K562 (cell line): Measurements from ENCODE around the gene RYR3. TPM values are rescaled to one million over a fixed set of nuclear protein-coding genes. Genes with fewer than 3 reads are reported as not detected.

Source experiments
- ATAC-seq: fragments of 200-7000 bp; cut with Tn5 transposase; 3 replicates; pipeline ENCODE4 v1.9.1; 2020; ENCODE audit warnings: moderate library complexity
- BruUV-seq: library from RNA; stranded (reverse); fragments of 400-500 nt; replicated peaks from 2 replicates; lab custom pipeline; 2021; lab: Mats Ljungman, UMichigan
- CTCF ChIA-PET: fragments of 300-600 bp; formaldehyde crosslinking; extraction: SDS; loops from one replicate; lab custom pipeline; 2021; ENCODE audit warnings: low intra/inter-chr PET ratio; lab: Yijun Ruan, JAX
- POLR2A ChIA-PET: fragments of 300-600, 350-650 bp; sonication (Branson Sonifier 250); formaldehyde crosslinking; extraction: SDS; loops from one replicate; lab custom pipeline; 2021; ENCODE audit warnings: antibody characterized with exemption, inconsistent platforms; lab: Yijun Ruan, JAX
- DNase-seq, 4 experiments: peaks; one replicate each; pipeline versions ENCODE4 v3.0.0 to v3.0.0-alpha.2; 2011 to 2018; ENCODE audit warnings: low spot score in 3 of 4, mixed read lengths in 3 of 4; ENCODE audit errors: extremely low read depth in 1 of 4
- FAIRE-seq: peaks from 2 replicates; lab custom pipeline; 2011; peaks lifted over from hg19 to GRCh38; lab: Jason Lieb, UNC
- H2AFZ ChIP-seq: 2 replicates; pipeline ENCODE4 v1.6.0; 2011; ENCODE audit warnings: low read depth, low read length, control low read depth, inconsistent platforms
- H3K27ac ChIP-seq: fragments of 200-600 bp; 3 replicates; pipeline ENCODE4 v1.8.0; 2011; ENCODE audit warnings: low read depth, mild to moderate bottlenecking, control low read depth, inconsistent platforms, low read length, moderate library complexity, mixed read lengths; ENCODE audit errors: extremely low read depth
- H3K27me3 ChIP-seq, 2 experiments: fragments of 300-600 bp in 1 of 2; 2 replicates in 1 of 2; 3 replicates in 1 of 2; pipeline versions ENCODE4 v1.6.0 to v1.8.0; 2011; ENCODE audit warnings: inconsistent platforms in 2 of 2, low read length in 2 of 2, mild to moderate bottlenecking in 1 of 2, mixed read lengths in 1 of 2, moderate library complexity in 1 of 2; ENCODE audit not compliant: control insufficient read depth in 2 of 2, insufficient read depth in 2 of 2
- H3K36me3 ChIP-seq: fragments of 300-600 bp; 3 replicates; pipeline ENCODE4 v1.8.0; 2011; ENCODE audit warnings: mild to moderate bottlenecking, low read length, inconsistent platforms; ENCODE audit not compliant: control insufficient read depth, insufficient read depth
- H3K4me1 ChIP-seq, 2 experiments: fragments of 200-600 bp in 1 of 2; replicated peaks in 1 of 2; 2 replicates in 1 of 2; 3 replicates in 1 of 2; pipeline versions ENCODE4 v1.5.1 to v1.8.0; 2011; ENCODE audit warnings: inconsistent platforms in 2 of 2, low read length in 2 of 2, mild to moderate bottlenecking in 1 of 2, mixed read lengths in 1 of 2, moderate library complexity in 1 of 2; ENCODE audit not compliant: control insufficient read depth in 2 of 2, insufficient read depth in 2 of 2
- H3K4me2 ChIP-seq: 2 replicates; pipeline ENCODE4 v1.6.1; 2011; ENCODE audit warnings: low read length, control low read depth, inconsistent platforms, mixed read lengths; ENCODE audit not compliant: insufficient read depth
- H3K4me3 ChIP-seq: fragments of 200-600 bp; sonication (generic), shearing (Covaris generic); 2 replicates; pipeline ENCODE4 v1.5.1; 2016; ENCODE audit warnings: control low read depth, inconsistent platforms
- H3K79me2 ChIP-seq: fragments of 200-600 bp; 3 replicates; pipeline ENCODE4 v1.8.0; 2011; ENCODE audit warnings: low read length, inconsistent platforms; ENCODE audit not compliant: control insufficient read depth, insufficient read depth
- H3K9ac ChIP-seq, 2 experiments: 2 replicates each; pipeline versions ENCODE4 v1.6.0 to v1.6.1; 2011; ENCODE audit warnings: low read depth in 2 of 2, low read length in 2 of 2, control low read depth in 1 of 2, inconsistent platforms in 1 of 2, mild to moderate bottlenecking in 1 of 2, mixed read lengths in 1 of 2; ENCODE audit not compliant: insufficient read depth in 1 of 2
- H3K9me1 ChIP-seq: one replicate; pipeline ENCODE4 v1.6.0; 2011; ENCODE audit warnings: inconsistent platforms, mild to moderate bottlenecking, low read length, moderate library complexity; ENCODE audit not compliant: control insufficient read depth, insufficient read depth
- H3K9me3 ChIP-seq: replicated peaks from 2 replicates; pipeline ENCODE4 v1.5.1; 2011; ENCODE audit warnings: low read depth, low read length, inconsistent platforms; ENCODE audit not compliant: control insufficient read depth, insufficient read depth
- H4K20me1 ChIP-seq: replicated peaks from 2 replicates; pipeline ENCODE4 v1.6.1; 2011; ENCODE audit warnings: low read length, inconsistent platforms, mixed read lengths; ENCODE audit not compliant: control insufficient read depth, insufficient read depth
- ETV1 ChIP-seq: fragments of 450-650 bp; conservative IDR thresholded peaks from 2 replicates; pipeline ENCODE4 v1.6.1; 2016; ENCODE audit warnings: missing genetic modification characterization, control low read depth, low read depth, missing compliant biosample characterization
- GABPB2 ChIP-seq: fragments of 250-450 bp; sonication (Bioruptor Pico); conservative IDR thresholded peaks from 2 replicates; pipeline ENCODE4 v1.5.1; 2021; ENCODE audit warnings: mild to moderate bottlenecking
- HOMEZ ChIP-seq: fragments of 250-450 bp; sonication (Bioruptor Pico); IDR thresholded peaks from 2 replicates; pipeline ENCODE4 v1.4.0; 2020; ENCODE audit warnings: mild to moderate bottlenecking, moderate library complexity
- MEIS2 ChIP-seq: fragments of 450-650 bp; IDR thresholded peaks from 2 replicates; pipeline ENCODE4 v1.6.1; 2014; ENCODE audit warnings: mild to moderate bottlenecking; ENCODE audit not compliant: partially characterized antibody
- NCOA4 ChIP-seq: fragments of 450-650 bp; IDR thresholded peaks from 2 replicates; pipeline ENCODE4 v1.6.1; 2018; ENCODE audit warnings: mild to moderate bottlenecking; ENCODE audit not compliant: partially characterized antibody
- SPI1 ChIP-seq: IDR thresholded peaks from 2 replicates; pipeline ENCODE4 v1.6.1; 2011; ENCODE audit warnings: low read depth, low read length, control low read depth, borderline replicate concordance
- SREBF1 ChIP-seq: fragments of 150-350 bp; IDR thresholded peaks from 2 replicates; pipeline ENCODE4 v1.6.1; 2014; ENCODE audit warnings: antibody characterized with exemption, low read depth, low read length, borderline replicate concordance
- SREBF2 ChIP-seq: sonication (generic); formaldehyde crosslinking; IDR thresholded peaks from 2 replicates; pipeline ENCODE4 v1.4.0; 2020; ENCODE audit warnings: mild to moderate bottlenecking, missing genetic modification reagents
- TSC22D4 ChIP-seq: fragments of 450-650 bp; IDR thresholded peaks from 2 replicates; pipeline ENCODE4 v1.6.1; 2016; ENCODE audit warnings: missing genetic modification characterization, missing biosample characterization, control low read depth
- ZBTB9 ChIP-seq: fragments of 450-650 bp; formaldehyde crosslinking; IDR thresholded peaks from 2 replicates; pipeline ENCODE4 v1.4.0; 2020; ENCODE audit warnings: mild to moderate bottlenecking, moderate library complexity
- WGBS: fragments of 100-300 bp; shearing (Covaris generic); methylation state at CpG from one replicate; pipeline ENCODE4 v1.1.6; 2016; ENCODE audit warnings: low coverage, mixed read lengths; ENCODE audit not compliant: insufficient coverage; ENCODE audit errors: missing lambda C conversion rate; 5-methylcytosine and 5-hydroxymethylcytosine counted together
- in situ Hi-C: fragments of 300-500 bp; cut with MboI; formaldehyde crosslinking; loops from 4 replicates; pipeline ENCODE4 v1.15.0; 2018; ENCODE audit warnings: inconsistent platforms, mixed read lengths
- intact Hi-C: fragments of 100-400 bp; cut with micrococcal nuclease; formaldehyde crosslinking; loops from 2 replicates; pipeline ENCODE4 v1.14.2; 2022
- polyA plus RNA-seq, 8 experiments: library from polyadenylated mRNA; depleted of rRNA in 4 of 8; stranded (reverse) in 5 of 8; unstranded in 3 of 8; fragments of >200 nt; fragmentation: Nextera tagmentation in 2 of 8; fragmentation: Illumina TruSeq in 1 of 8; extraction: Ambion mirVana in 2 of 8; extraction: Trizol in 1 of 8; gene quantifications; 2 replicates each; pipeline versions ENCODE4 v1.2.1 to v1.2.3, GENCODE V29; 2011 to 2014; ENCODE audit warnings: inconsistent platforms in 1 of 8, missing spikeins in 1 of 8
- total RNA-seq, 7 experiments: library from RNA; depleted of rRNA in 6 of 7; stranded (reverse); fragments of >200 nt in 6 of 7; fragmentation: Illumina TruSeq in 2 of 7; extraction: Trizol in 2 of 7; gene quantifications; 2 replicates each; pipeline versions ENCODE4 v1.2.1 to v1.2.3, GENCODE V29; 2011 to 2021; ENCODE audit warnings: low replicate concordance in 1 of 7
- TF ChIP-seq, protein P1 (sequence below): sonication (generic); formaldehyde crosslinking; IDR thresholded peaks from 2 replicates; pipeline ENCODE4 v1.8.0; 2022; ENCODE audit warnings: mild to moderate bottlenecking, low read depth, missing genetic modification reagents

The RYR3 gene
- total and polyA plus RNA-seq, 9 of the 15 experiments (the other 6 are each of a cell fraction or from before 2014, with no cell fraction given), result 0.04 TPM; not detected in 8

DNA sequence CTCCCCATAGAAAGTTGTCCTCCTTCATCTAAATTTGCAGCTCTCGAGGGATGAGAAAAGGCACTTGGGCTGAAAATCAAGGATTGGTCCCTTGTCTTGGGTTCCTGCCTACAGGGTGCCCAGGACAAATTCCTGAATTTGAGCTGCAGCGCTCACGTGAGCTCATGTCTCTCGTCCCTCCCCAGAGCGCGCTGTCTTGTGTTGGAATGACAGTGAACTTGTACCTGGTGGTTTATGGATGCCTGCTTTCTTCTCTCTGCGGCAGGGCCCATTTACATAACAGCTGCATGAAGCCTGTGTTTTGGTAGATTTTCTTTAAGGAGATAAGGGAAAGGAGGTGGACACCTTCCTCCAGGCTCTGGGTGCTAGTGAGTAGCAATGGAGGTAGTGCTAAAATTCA lies 4.3 kb downstream of the RYR3 start:
- Histone ChIP-seq H3K27me3 (peaks cover 6 to 17% of the 10 kb centered on the region in 2 experiments; a peak in 4 of 5 replicates), H3K79me2 (no peaks in the 10 kb centered on the region), H3K4me2 (no peak overlapping the region), H3K4me3 (no peak overlapping the region), H3K9me1 (no peaks in the 10 kb centered on the region), H3K27ac (no peak overlapping the region), H3K9ac (no peak overlapping the region), H3K9me3 (no peaks in the 10 kb centered on the region), H4K20me1 (no peaks in the 10 kb centered on the region; the same call in 1 of the 2 replicates), H3K36me3 (no peaks in the 10 kb centered on the region), H3K4me1 (0 out of 5 replicates have a peak, but pooled peaks cover 0 to 4% of the 10 kb centered on the region in 2 experiments), H2AFZ (no peak overlapping the region)
- in situ Hi-C loops, result no loop called here
- 7% methylated on average over 7 of the region's 7 CpGs for WGBS
- ChIA-PET POLR2A (no interaction called here), CTCF (no interaction called here)
- intact Hi-C loops, result no loop called here
- FAIRE-seq (no peak), ATAC-seq (no peak), DNase-seq (no peak)
- BruUV-seq, result no TSS peak
- TF ChIP-seq ZBTB9 (no peak), SREBF1 (no peak), NCOA4 (no peak), SREBF2 (CRISPR knock-in tag) (no peak), TSC22D4 (no peak), MEIS2 (no peak), HOMEZ (CRISPR knock-in tag) (no peak), GABPB2 (CRISPR knock-in tag) (no peak), ETV1 (tag) (no peak), SPI1 (no peak)
- TF ChIP-seq, protein P1, sequence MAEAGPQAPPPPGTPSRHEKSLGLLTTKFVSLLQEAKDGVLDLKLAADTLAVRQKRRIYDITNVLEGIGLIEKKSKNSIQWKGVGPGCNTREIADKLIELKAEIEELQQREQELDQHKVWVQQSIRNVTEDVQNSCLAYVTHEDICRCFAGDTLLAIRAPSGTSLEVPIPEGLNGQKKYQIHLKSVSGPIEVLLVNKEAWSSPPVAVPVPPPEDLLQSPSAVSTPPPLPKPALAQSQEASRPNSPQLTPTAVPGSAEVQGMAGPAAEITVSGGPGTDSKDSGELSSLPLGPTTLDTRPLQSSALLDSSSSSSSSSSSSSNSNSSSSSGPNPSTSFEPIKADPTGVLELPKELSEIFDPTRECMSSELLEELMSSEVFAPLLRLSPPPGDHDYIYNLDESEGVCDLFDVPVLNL (CRISPR knock-in tag), result no peak
